Endothelial cell (in vitro differentiated cells): Measurements from ENCODE around the gene TRAF3. TPM values are rescaled to one million over a fixed set of nuclear protein-coding genes. Genes with fewer than 3 reads are reported as not detected.

ENCODE experiments used
- DNase-seq: peaks from one replicate; pipeline ENCODE4 v3.0.0; 2021; ENCODE audit warnings: low spot score
- H3K27ac Mint-ChIP-seq: one replicate; pipeline ENCODE4 v1.8.0; 2021; ENCODE audit warnings: mixed read lengths, inconsistent platforms; ENCODE audit not compliant: unreplicated experiment
- H3K27me3 Mint-ChIP-seq: one replicate; pipeline ENCODE4 v1.8.0; 2021; ENCODE audit warnings: mild to moderate bottlenecking, moderate library complexity, mixed read lengths, inconsistent platforms; ENCODE audit not compliant: unreplicated experiment
- H3K36me3 Mint-ChIP-seq: one replicate; pipeline ENCODE4 v1.8.0; 2021; ENCODE audit warnings: mild to moderate bottlenecking, low read depth, mixed read lengths, inconsistent platforms; ENCODE audit not compliant: unreplicated experiment
- H3K4me1 Mint-ChIP-seq: one replicate; pipeline ENCODE4 v1.8.0; 2021; ENCODE audit warnings: mild to moderate bottlenecking, mixed read lengths, inconsistent platforms; ENCODE audit not compliant: unreplicated experiment
- H3K4me3 Mint-ChIP-seq: one replicate; pipeline ENCODE4 v1.8.0; 2021; ENCODE audit warnings: mild to moderate bottlenecking, mixed read lengths, inconsistent platforms; ENCODE audit not compliant: unreplicated experiment
- H3K9me3 Mint-ChIP-seq: one replicate; pipeline ENCODE4 v1.8.0; 2021; ENCODE audit warnings: mixed read lengths, inconsistent platforms; ENCODE audit not compliant: unreplicated experiment
- CTCF ChIP-seq: fragments of 200-600 bp; sonication (generic); IDR thresholded peaks from one replicate; pipeline ENCODE4 v1.5.0; 2021; ENCODE audit warnings: antibody characterized with exemption; ENCODE audit not compliant: unreplicated experiment
- long read RNA-seq: library from polyadenylated mRNA; unstranded; transcript quantifications from one replicate; pipeline ENCODE4 v2.0.0, GENCODE V29; 2020; ENCODE audit not compliant: unreplicated experiment
- total RNA-seq: library from RNA; stranded (reverse); fragmentation: NEBNext Ultra II Directional; extraction: Animal tissue kit (Norgen Biotek cat#: 25700); gene quantifications from one replicate; pipeline ENCODE4 v1.2.1, GENCODE V29; 2021; ENCODE audit not compliant: unreplicated experiment

TRAF3 gene
- 9.7 TPM for total RNA-seq
- long read RNA-seq, full-length matches to known transcripts: 1 of 1 reads
- long read RNA-seq, partial matches to known transcripts: 0 of 1 reads
- long read RNA-seq, other reads (novel, unspliced or antisense): 0 of 1 reads

- no peaks in the 10 kb centered on the region for H3K9me3 Mint-ChIP-seq
Observed at GRCh38 chr14:102776761-102777710, at the start of gene TRAF3. TRAF3 (plus strand) TSS chr14:102777449; CDS start chr14:102870202, 92,753 bp downstream.

GRCh38 chr14:102728501-102728900 lies 48.7 kb upstream of the TRAF3 start:
- Mint-ChIP-seq H3K27ac (peak overlapping the region; percentile 64), H3K4me3 (peak overlapping the region; percentile 42), H3K9me3 (no peaks in the 10 kb centered on the region), H3K36me3 (peaks cover 55% of the 10 kb centered on the region), H3K4me1 (peaks cover 3% of the 10 kb centered on the region), H3K27me3 (peaks cover 16% of the 10 kb centered on the region)
- no peak for DNase-seq
- no peak for TF ChIP-seq CTCF

More at GRCh38 chr14:102776761-102777710, at the start of gene TRAF3:
- Mint-ChIP-seq H3K27me3 (peaks cover 17% of the 10 kb centered on the region), H3K4me1 (peaks cover 22% of the 10 kb centered on the region), H3K27ac (peak within 1 kb of the TSS; percentile 72), H3K4me3 (peak within 1 kb of the TSS; percentile 89), H3K36me3 (no peaks in the 10 kb centered on the region)
- peak; percentile 60 for DNase-seq
- TF ChIP-seq CTCF: no peak

- Mint-ChIP-seq H3K27me3 (peaks cover 16% of the 10 kb centered on the region), H3K4me3 (no peak overlapping the region), H3K9me3 (no peaks in the 10 kb centered on the region), H3K4me1 (peaks cover 3% of the 10 kb centered on the region), H3K27ac (no peak overlapping the region), H3K36me3 (peaks cover 55% of the 10 kb centered on the region)
- no peak for TF ChIP-seq CTCF
- no peak for DNase-seq
Observed at GRCh38 chr14:102729268-102729667, 48.0 kb upstream of the TRAF3 start.

- H3K4me3 Mint-ChIP-seq: no peak overlapping the region
- no peak for TF ChIP-seq CTCF
- peaks cover 51% of the 10 kb centered on the region for H3K36me3 Mint-ChIP-seq
- no peak overlapping the region for H3K27ac Mint-ChIP-seq
- no peak for DNase-seq
- no peaks in the 10 kb centered on the region for H3K9me3 Mint-ChIP-seq
- peaks cover 3% of the 10 kb centered on the region for H3K4me1 Mint-ChIP-seq
- peaks cover 16% of the 10 kb centered on the region for H3K27me3 Mint-ChIP-seq
Observed at GRCh38 chr14:102729825-102730224, 47.4 kb upstream of the TRAF3 start.
